Tibial nerve (tissue), 4 donors: ENCODE measurements around the gene PDX1. TPM values are rescaled to one million over a fixed set of nuclear protein-coding genes. Genes with fewer than 3 reads are reported as not detected.
A peak's percentile ranks its signal among the peaks of the same experiment; 100 is the strongest.

ENCODE experiments used
- DNase-seq, 2 donors: peaks; one replicate each; pipeline ENCODE4 v3.0.0-alpha.2; 2019; ENCODE audit warnings: low spot score in 2 of 2
- H3K27ac ChIP-seq, 4 donors: fragments of 200-600 bp; sonication (generic) in 3 of 4; one replicate each; pipeline ENCODE4 v1.5.1; 2017 to 2019; ENCODE audit warnings: mild to moderate bottlenecking in 1 of 4
- H3K27me3 ChIP-seq, 2 donors: fragments of 200-600 bp; sonication (generic) in 1 of 2; one replicate each; pipeline versions ENCODE4 v1.5.1 to v1.6.0; 2017 to 2019
- H3K36me3 ChIP-seq, 3 donors: fragments of 200-600 bp; sonication (generic); one replicate each; pipeline ENCODE4 v1.5.1; 2018 to 2019
- H3K4me1 ChIP-seq, 4 donors: fragments of 200-600 bp; sonication (generic) in 3 of 4; one replicate each; pipeline ENCODE4 v1.5.1; 2017 to 2019
- H3K4me3 ChIP-seq, 4 donors: fragments of 200-600 bp; sonication (generic) in 3 of 4; one replicate each; pipeline ENCODE4 v1.5.1; 2017 to 2019; ENCODE audit warnings: mild to moderate bottlenecking in 1 of 4, moderate library complexity in 1 of 4
- H3K9me3 ChIP-seq, 4 donors: fragments of 200-600 bp; sonication (generic) in 3 of 4; one replicate each; pipeline ENCODE4 v1.5.1; 2017 to 2019
- CTCF ChIP-seq, 5 experiments: fragments of 200-600 bp in 3 of 5; fragments of 450-650 bp in 2 of 5; sonication (generic) in 3 of 5; IDR thresholded peaks; one replicate each; pipeline ENCODE4 v1.5.1; 2016 to 2019; ENCODE audit warnings: antibody characterized with exemption in 5 of 5, mild to moderate bottlenecking in 3 of 5, moderate library complexity in 2 of 5
- EP300 ChIP-seq, 2 donors: sonication (generic); formaldehyde crosslinking; IDR thresholded peaks; one replicate each; pipeline ENCODE4 v1.6.1; 2017; ENCODE audit warnings: antibody characterized with exemption in 2 of 2, mild to moderate bottlenecking in 1 of 2
- POLR2A ChIP-seq, 2 donors: fragments of 450-650 bp; IDR thresholded peaks; one replicate each; pipeline ENCODE4 v1.6.1; 2017; ENCODE audit warnings: antibody characterized with exemption in 2 of 2, mild to moderate bottlenecking in 2 of 2, moderate library complexity in 2 of 2
- WGBS, 2 donors: methylation state at CpG; one replicate each; pipeline ENCODE4 v1.1.5; 2018; 5-methylcytosine and 5-hydroxymethylcytosine counted together
- total RNA-seq, 4 donors: library from RNA; depleted of rRNA; stranded (reverse); fragments of >200 nt; gene quantifications; one replicate each; pipeline ENCODE4 v1.1.0, GENCODE V29; 2016

The PDX1 gene
- total RNA-seq, 4 donors from 2014 or later: 0.30 TPM; not detected in 3

- peak overlapping the region in 1 of 4 donors; percentile 38 for H3K4me3 ChIP-seq
- no peak for DNase-seq
- H3K9me3 ChIP-seq: no peaks in the 10 kb centered on the region
- peaks cover 0 to 50% (median 9%) of the 10 kb centered on the region in 4 donors for H3K4me1 ChIP-seq
- TF ChIP-seq EP300 (IDR thresholded peaks at IDR 0.05) (no peak), POLR2A (IDR thresholded peaks at IDR 0.05) (no peak), CTCF (IDR thresholded peaks at IDR 0.05) (no peak)
- H3K27ac ChIP-seq: peak overlapping the region in 1 of 4 donors; percentile 72
- no peaks in the 10 kb centered on the region for H3K36me3 ChIP-seq
- 0 to 2% methylated on average over 12 to 16 of the region's 38 CpGs for WGBS, 2 donors
- peaks cover 3 to 100% of the 10 kb centered on the region in 2 donors for H3K27me3 ChIP-seq
Observed at GRCh38 chr13:27966641-27967202, 46.9 kb downstream of the PDX1 start.

- WGBS, 2 donors: 2 to 7% methylated on average over 9 to 13 of the region's 18 CpGs
- TF ChIP-seq EP300 (IDR thresholded peaks at IDR 0.05) (no peak), CTCF (IDR thresholded peaks at IDR 0.05) (no peak), POLR2A (IDR thresholded peaks at IDR 0.05) (no peak)
Observed at GRCh38 chr13:27967203-27967735, 47.5 kb downstream of the PDX1 start.

GRCh38 chr13:27967736-27968315 lies 48.0 kb downstream of the PDX1 start:
- 1 to 2% methylated on average over 32 to 33 of the region's 33 CpGs for WGBS, 2 donors

More at GRCh38 chr13:27967203-27967735, 47.5 kb downstream of the PDX1 start:
- peak overlapping the region in 1 of 4 donors; percentile 38 for H3K4me3 ChIP-seq
- no peaks in the 10 kb centered on the region for H3K9me3 ChIP-seq
- H3K4me1 ChIP-seq: peaks cover 0 to 50% (median 9%) of the 10 kb centered on the region in 4 donors
- H3K27me3 ChIP-seq: peaks cover 3 to 100% of the 10 kb centered on the region in 2 donors
- peak overlapping the region in 1 of 4 donors; percentile 72 for H3K27ac ChIP-seq
- DNase-seq: no peak
- no peaks in the 10 kb centered on the region for H3K36me3 ChIP-seq

GRCh38 chr13:27968316-27969081 lies 48.7 kb downstream of the PDX1 start:
- peak overlapping the region in 1 of 4 donors; percentile 72 for H3K27ac ChIP-seq
- H3K36me3 ChIP-seq: no peaks in the 10 kb centered on the region
- no peak for DNase-seq
- H3K4me3 ChIP-seq: peak overlapping the region in 2 of 4 donors; percentile 12 to 38
- peaks cover 0 to 50% (median 9%) of the 10 kb centered on the region in 4 donors for H3K4me1 ChIP-seq
- no peaks in the 10 kb centered on the region for H3K9me3 ChIP-seq
- TF ChIP-seq CTCF (IDR thresholded peaks at IDR 0.05): no peak
- no peak for TF ChIP-seq POLR2A (IDR thresholded peaks at IDR 0.05)
- TF ChIP-seq EP300 (IDR thresholded peaks at IDR 0.05): no peak
- 0 to 2% methylated on average over 1 to 53 of the region's 86 CpGs for WGBS, 2 donors
- H3K27me3 ChIP-seq: peaks cover 3 to 100% of the 10 kb centered on the region in 2 donors

More at GRCh38 chr13:27967736-27968315, 48.0 kb downstream of the PDX1 start:
- Histone ChIP-seq H3K36me3 (no peaks in the 10 kb centered on the region), H3K27me3 (peaks cover 3 to 100% of the 10 kb centered on the region in 2 donors), H3K9me3 (no peaks in the 10 kb centered on the region), H3K4me1 (peaks cover 0 to 50% (median 9%) of the 10 kb centered on the region in 4 donors), H3K27ac (peak overlapping the region in 1 of 4 donors; percentile 72), H3K4me3 (peak overlapping the region in 2 of 4 donors; percentile 12 to 38)
- no peak for TF ChIP-seq POLR2A (IDR thresholded peaks at IDR 0.05)
- TF ChIP-seq CTCF (IDR thresholded peaks at IDR 0.05): no peak
- no peak for TF ChIP-seq EP300 (IDR thresholded peaks at IDR 0.05)
- DNase-seq: no peak
